GM20431 (cell line): Measurements from ENCODE around the gene TADA2A.
"Not testable (repeated sequence)": the region's sequence is repeated elsewhere in the genome, so short reads cannot be mapped to it uniquely, and the experiment has no call there.

Source experiments
- in situ Hi-C: fragments of 300-500 bp; cut with MseI, MboI; formaldehyde crosslinking; loops from one replicate; pipeline ENCODE4 v1.15.0; 2020; ENCODE audit warnings: low sequenced_read_pairs; ENCODE audit not compliant: unreplicated experiment

The TADA2A gene

DNA sequence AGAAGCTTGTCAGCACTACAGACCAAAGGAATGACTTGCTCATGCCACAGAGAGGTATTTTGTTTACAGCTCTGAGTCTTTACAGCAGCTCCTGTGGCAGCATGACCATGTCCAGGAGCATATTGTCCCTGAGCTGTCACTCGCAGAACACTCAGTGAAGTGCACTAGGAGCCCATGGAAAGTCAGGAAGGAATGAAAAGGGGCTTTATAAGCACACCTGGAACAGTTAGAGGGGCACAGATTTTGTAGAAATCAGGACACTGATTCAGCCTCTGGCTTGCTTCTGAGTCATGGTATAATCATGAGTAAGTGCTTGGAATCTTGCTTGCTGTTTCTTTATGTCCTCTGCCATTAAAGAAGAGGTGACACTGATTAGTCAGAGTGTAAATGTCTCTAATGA is 41.0 kb downstream of the TADA2A start:
- in situ Hi-C loops: no loop called here

DNA sequence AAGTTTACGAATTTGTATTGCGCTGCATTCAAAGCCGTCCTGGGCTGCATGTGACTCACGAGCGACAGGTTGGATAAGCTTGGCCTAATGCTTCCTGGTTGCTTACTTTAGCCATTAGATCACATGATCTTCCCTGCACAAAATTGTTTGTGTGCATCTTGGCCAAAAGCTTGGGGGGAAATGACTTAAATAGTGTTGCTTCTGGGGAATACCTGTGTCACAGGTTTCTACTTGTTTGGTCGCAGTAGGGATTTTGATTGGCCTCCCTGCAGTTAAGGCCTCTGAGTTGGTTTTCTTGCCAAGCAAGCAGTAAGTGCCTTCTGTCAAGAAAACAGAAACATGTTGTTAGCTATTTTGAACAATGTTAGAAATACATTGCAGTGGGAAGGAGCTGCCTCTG is 43.4 kb downstream of the TADA2A start:
- in situ Hi-C loops: no loop called here

DNA sequence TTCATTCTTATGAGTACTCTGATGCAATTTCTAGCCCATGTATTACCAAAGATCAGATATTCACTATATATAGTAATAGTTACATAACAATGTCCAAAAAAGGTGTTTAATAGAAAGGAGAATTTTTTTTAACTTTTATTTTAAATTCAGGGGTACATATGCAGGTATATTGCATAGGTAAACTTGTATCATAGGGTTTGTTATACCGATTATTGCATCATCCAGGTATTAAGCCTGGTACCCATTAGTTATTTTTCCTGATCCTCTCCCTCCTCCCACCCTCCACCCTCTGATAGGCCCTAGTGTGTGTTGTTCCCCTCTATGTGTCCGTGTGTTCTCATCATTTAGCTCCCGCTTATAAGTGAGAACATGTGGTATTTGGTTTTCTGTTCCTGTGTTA is 51.1 kb downstream of the TADA2A start:
- in situ Hi-C loops: not testable (repeated sequence)

DNA sequence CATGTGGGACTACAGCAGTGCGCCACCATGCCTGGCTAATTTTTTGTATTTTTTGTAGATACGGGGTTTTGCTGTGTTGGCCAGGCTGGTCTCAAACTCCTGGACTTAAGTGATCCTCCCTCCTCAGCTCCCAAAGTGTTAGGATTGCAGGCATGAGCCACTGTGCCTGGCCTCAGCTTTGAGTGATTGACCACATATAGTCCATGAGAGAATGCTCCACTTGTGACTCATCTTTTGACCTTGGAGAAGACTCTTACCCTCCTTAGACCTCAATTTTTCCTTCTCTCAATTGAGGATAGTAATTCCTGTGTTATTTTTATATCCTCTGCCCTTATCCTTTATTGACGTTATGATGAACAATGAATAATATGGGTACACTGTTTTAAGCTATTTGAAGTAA is 52.1 kb downstream of the TADA2A start:
- in situ Hi-C loops: no loop called here

DNA sequence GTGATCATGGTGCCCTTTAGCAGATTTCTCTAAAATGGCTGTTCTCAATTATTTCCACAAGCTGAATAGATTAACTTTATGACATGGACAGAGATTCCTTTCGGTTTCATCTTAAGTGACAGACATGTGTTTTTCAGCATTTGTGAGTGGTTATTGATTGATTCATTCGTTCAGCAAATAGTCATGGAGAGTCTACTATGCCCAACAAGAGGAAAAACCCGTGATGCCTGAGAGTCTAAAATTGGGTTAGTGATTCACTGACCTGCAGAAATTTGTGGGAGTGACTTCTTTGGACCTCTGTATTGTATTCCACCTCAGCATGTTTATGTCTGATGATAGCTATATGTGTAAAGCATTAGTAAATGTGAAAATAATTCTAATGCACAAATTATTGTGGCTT is 55.0 kb downstream of the TADA2A start:
- in situ Hi-C loops: no loop called here

DNA sequence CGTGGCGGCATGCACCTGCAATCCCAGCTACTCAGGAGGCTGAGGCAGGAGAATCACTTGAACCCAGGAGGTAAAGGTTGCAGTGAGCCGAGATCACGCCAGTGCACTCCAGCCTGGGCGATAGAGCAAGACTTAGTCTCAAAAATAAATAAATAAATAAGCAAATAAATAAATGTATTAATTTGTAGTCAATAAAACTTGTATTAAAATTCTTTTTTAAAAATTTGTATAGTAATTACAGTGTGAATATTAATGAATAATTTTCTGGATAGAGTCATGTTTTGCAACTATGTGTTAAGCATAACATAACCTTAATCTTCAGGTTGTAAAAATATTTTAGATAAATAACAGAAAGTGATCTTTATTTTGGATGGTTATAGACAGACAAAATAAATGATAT is 55.8 kb downstream of the TADA2A start:
- in situ Hi-C loops: no loop called here

DNA sequence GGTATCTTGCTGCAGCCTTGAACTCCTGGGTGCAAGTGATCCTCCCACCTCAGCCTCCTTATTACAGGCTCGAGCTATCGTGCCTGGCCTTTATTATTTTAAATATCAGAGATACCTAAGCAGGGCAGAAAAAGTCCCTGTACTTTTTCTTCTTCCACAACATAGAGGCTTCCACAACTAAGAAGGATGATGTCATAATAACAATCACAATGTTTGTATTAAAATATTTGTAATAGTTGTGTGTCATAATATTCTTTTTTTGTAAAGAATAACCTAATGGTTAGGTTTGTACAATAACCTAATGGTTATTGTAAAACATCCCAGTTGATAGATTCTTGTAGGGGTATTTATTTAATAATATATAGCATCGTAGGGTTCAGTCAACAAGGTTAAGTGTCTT is 56.4 kb downstream of the TADA2A start:
- in situ Hi-C loops: no loop called here

DNA sequence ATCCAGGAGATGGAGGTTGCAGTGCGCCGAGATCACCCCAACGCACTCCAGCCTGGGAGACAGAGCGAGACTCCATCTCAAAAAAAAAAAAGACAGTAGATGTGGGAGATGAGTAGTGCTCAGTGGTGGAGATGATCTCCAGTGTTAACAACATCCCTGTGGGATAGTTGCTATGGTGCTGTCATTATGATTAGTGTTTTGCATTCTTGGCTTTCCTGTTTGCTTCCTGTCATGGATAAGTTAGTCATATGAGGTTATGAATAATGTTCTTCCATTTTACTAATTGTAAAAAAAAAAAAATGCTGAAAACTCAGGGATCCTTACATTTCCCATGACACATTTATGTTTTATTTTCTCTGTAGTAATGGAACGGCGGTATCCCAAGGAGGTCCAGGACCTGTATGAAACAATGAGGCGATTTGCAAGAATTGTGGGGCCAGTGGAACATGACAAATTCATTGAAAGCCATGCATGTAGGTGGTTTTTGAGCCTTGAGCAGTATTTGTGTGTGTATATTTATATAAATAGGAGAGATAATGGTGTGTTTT is 58.5 kb downstream of the TADA2A start:
- in situ Hi-C loops: no loop called here

DNA sequence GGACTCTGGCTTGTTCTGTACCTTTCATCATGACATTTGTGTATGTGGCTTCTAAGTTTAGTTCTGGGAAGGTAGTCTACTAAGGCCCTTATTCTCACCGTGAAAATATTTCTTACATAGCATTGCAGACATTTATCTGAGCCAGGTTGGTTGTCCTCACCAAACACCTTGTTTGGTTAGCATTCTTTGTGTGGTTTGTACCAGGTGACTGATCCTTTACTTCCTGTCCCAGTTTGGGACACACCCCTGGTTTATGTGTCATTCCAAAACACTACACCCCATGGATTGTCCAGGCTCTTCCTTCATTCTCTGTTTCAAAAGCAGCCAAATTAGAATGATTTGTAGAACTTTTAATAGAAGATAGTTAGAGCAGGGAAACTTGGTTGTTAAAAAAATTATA is 59.8 kb downstream of the TADA2A start:
- in situ Hi-C loops: no loop called here

DNA sequence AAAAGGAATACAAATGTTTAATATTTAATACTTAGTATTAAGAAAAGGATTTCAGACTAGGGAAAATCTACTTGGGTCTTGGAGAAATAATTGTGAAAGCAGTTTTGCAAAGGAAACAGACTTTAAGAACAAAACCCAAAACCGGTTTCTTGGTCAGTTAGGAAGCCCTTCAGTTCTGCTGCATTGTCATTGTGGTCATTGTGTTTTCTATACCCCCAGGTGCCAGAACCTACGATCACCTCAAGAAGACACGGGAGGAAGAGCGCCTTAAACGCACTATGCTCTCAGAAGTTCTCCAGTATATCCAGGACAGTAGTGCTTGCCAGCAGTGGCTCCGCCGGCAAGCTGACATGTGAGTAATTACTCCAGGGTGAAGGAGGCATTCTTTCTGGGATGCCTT is 63.5 kb downstream of the TADA2A start:
- in situ Hi-C loops: no loop called here

DNA sequence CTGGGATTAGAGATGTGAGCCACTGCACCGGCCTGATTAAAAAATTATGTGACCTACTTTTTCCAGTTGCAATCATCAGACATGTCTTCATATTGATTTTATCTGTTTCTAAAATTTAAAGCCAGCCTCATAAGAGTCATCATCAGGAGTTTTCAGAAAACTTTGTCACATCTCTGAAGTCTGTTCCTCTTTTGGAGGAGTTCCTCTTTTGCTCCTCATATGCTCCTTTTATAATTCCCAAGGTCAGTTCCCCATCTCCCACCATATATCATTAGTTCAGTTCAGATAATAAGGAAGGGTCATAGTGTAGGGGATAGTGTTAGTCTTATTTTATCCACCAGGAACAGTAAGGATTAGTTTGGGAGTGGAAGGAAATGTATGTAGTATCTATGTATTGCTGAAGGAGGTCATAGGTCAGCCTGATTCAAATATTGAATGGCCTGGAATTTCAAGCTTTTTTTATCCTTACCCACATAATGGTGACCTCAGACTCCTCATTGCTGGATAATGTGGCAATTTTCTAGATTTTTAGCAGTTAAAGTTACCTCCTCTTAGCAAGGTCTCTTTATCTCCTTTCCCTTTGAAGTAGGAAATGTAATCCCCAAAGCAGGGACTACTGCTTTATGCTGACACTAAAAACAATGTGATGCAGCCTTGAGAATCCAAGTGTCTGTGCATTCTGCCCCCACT is 69.2 kb downstream of the TADA2A start:
- in situ Hi-C loops: no loop called here

DNA sequence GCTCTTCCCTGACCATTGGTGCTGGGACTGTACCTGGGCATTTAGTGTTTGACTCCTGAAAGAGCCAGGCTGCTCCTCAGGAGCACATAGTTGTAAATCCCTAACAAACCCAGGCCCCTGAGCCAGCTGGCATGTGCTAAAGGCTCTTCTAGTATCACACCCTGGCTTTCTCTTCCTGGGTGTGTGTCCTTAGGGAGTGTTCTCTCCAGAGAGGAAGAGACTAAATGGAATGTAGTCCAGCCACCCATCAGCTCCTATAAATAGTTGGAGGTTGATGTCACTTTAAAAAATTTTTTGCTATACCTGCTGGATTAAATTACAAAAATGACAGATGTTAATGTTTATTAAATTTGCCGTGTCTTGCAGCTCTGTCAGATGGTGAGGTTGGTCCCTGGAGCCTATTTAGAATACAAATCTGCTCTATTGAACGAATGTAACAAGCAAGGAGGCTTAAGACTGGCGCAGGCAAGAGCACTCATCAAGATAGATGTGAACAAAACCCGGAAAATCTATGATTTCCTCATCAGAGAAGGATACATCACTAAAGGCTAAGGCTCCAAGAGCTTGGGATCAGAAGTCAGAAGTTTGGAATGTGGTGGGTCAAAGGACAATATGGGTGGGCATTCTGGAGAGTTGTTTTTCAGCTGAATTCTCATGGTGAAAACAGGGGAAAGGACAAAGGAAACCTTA is 69.9 kb downstream of the TADA2A start:
- in situ Hi-C loops: no loop called here

DNA sequence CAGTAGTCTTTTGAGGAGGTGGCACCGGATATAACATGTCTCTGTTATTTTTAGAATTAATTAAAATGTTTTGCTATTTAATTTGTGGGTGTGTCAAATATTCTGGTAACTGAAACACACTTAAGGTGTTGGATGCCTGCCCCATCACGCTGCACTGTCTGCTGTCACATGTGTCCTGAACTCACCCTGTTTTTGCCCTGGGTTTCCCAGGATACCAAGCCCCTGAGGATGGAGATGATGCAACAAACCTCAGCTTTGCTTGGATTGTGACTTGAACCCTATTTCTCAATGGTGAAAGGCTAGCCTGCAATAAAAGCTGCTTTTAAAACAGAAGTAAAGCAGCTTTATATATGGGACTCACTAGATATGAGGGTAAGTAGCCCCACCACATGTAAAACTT is 71.5 kb downstream of the TADA2A start:
- in situ Hi-C loops: no loop called here

DNA sequence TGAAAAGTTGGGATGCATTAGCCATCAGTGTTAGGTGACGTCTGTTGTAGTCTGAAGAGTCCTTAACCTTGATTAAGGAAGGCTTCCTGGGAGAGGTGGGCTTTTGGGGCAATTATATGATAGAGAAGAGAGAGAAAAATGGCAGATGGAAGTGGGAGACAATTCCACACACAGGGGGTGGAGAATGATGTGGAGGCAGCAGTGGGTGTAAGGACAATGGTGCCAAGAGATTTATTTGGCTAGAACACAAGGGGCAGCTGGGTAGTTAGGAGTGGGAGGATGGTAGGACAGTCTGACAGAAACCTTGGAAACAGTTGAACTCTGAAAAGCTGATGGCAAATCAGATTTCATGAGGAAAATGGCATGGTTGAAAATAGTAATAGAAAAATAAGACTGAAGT is 72.3 kb downstream of the TADA2A start:
- in situ Hi-C loops: no loop called here

DNA sequence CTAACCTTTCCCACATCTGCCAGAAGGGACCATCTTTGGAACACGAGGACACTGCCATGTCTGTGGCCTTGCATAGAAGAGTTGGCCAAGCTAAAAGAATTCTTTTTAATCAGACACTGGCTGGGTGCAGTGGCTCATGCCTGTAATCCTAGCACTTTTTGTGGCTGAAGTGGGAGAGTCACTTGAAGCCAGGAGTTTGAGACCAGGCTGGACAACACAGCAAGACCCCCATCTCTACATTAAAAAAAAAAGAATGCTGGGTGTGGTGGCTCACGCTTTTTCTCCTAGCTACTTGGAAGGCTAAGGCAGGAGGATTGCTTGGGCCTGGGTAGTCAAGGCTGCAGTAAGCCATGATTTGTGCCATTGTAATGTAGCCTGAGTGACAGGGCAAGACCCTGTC is 73.7 kb downstream of the TADA2A start:
- in situ Hi-C loops: no loop called here

DNA sequence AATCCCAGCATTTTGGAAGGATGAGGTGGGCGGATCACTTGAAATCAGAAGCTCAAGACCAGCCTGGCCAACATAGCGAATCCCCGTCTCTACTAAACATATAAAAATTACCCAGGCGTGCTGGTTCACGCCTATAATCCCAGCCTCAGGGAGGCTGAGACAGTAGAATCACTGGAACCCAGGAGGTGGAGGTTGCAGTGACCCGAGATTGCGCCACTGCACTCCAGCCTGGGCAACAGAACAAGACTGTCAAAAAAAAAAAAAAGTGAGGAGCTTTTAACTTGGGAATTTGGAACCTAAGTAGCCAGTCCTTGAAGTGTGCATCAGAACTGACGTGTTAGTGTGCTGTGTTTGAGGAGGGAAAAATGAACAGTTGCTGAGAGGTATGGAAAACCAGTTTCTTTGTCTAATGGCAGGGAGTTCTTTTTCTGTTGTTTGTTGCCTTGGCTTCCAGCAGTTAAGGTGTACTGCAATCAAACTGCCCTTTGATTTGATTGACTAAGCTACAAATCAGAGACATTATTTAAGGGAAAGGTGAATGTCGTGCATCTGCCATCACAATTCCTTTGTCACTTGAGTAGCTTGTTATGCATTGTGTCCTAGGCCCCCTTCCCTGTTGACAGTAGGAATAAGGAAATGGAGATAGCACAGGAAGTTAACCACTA is 74.4 kb downstream of the TADA2A start:
- in situ Hi-C loops: no loop called here

DNA sequence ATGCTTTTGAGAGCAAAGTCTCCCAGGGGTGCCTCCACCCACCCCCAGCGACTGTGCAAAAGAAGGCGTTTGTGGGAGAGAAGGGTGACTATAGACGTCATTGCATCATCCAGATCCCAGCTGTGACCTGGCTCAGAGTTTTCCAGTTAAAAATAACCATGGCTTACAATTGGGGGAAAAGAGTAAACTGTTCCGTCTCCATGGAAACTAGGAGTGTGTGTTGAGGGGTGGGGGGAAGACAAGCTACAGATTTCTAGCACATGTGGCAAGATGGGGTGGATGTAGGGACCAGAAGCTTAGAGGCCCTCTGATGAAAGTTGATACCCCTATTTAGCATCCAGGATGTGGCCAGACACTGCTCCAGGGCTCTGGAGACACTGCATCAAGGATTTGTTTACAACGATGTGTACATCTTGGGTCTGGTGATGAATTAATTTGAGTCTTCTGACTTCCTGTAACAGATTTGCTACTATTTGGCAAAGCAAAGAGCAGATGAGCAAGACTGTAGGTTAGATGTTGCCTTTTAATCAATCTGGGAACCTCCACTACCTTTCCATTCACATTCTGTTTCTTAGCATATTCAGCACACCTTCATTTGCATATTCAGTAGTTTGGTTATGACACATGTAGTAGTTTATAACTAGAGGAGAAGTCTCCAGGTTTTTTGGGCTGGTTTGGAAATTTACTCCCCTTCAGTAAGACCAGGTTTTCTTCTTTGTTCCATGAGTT is 76.8 kb downstream of the TADA2A start:
- in situ Hi-C loops: no loop called here

DNA sequence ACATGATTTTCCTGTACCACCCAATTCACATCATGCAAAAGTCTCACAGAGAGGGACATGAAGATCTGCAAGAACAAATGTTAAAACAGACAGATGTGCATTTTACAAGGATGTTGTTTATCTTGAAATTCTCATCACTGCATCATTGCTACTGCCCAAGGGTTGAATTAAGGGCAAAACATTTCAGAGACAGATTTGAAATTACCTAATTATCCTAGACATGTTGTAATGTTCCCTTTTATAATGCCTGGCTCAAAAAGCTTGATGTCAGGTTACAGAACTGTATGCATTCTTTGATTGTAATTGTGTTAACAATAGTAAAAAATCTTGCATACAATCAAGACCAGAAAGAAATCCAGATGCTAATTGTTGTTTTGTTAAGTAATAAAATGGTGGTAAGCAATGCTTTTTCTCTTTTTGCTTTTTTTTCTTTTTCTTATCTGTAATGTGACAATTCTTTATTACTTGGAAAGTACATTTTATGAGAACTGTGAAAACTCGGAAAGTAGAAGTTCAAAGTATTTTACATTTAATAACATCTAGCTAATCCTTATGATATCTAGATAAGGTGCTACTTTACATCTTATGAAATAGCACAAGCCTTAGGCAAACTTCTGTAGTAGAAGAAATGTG is 79.4 kb downstream of the TADA2A start:
- in situ Hi-C loops: no loop called here

DNA sequence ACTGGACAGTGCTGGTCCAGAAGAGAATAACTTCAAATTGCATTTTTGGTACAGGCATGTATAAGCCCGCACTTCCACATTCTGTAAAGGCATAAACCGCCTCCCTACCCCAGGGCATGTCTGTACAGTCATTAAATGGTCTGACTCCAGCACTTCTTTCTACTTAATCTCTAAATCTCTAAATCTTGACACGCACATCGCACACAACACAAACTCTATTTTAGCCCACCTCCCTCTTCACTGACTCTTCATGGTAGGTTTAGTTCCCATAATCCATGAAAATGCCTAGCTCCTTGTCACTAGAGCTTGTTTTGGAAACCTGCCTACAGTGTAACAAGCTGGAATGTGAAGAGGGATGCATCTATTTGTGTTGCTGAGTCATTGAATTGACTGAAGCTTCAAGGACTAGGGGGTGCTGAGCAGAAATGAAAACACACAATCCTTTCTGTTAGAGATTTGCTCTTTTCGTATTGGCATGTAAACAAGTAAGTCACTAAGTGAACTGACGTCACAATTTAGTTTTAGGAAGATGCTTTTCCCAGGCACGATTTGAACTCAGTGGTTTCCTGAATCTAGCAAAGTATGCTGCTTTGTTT is 81.4 kb downstream of the TADA2A start:
- in situ Hi-C loops: no loop called here
